SHP77 (cell line): ENCODE measurements around the gene ZNF208.
"Not testable (repeated sequence)": the region's sequence is repeated elsewhere in the genome, so short reads cannot be mapped to it uniquely, and the experiment has no call there.

Experiments
- DNase-seq, 2 experiments: peaks; one replicate each; lab custom pipeline; 2025; lab: John Stamatoyannopoulos, UW

The ZNF208 gene

GRCh38 chr19:21884786-21885185 is 126.0 kb downstream of the ZNF208 start:
- DNase-seq = not testable (repeated sequence)

GRCh38 chr19:21883516-21883915 is 127.2 kb downstream of the ZNF208 start:
- no peak for DNase-seq
